Panc1 (cell line): Measurements from ENCODE around the gene NCAM1.

Experiments used
- CTCF ChIP-seq: fragments of 450-650 bp; IDR thresholded peaks from 2 replicates; pipeline ENCODE4 v1.5.1; 2017; ENCODE audit warnings: mild to moderate bottlenecking
- POLR2AphosphoS5 ChIP-seq: IDR thresholded peaks from 2 replicates; pipeline ENCODE4 v1.6.1; 2012; ENCODE audit warnings: mild to moderate bottlenecking, low read depth, low read length, moderate library complexity
- REST ChIP-seq, 2 experiments: IDR thresholded peaks; 2 replicates each; pipeline ENCODE4 v1.6.1; 2011 to 2012; ENCODE audit warnings: low read depth in 2 of 2, control low read depth in 1 of 2, low read length in 1 of 2, mild to moderate bottlenecking in 1 of 2, moderate library complexity in 1 of 2; ENCODE audit not compliant: insufficient read depth in 1 of 2
- SIN3A ChIP-seq: IDR thresholded peaks from 2 replicates; pipeline ENCODE4 v1.6.1; 2012; ENCODE audit warnings: low read depth, mild to moderate bottlenecking, low read length, moderate library complexity, borderline replicate concordance; ENCODE audit not compliant: insufficient read depth
- TCF7L2 ChIP-seq: IDR thresholded peaks from 2 replicates; pipeline ENCODE4 v1.6.1; 2011; ENCODE audit warnings: mild to moderate bottlenecking, low read depth, low read length, inconsistent platforms

GRCh38 chr11:113153847-113154246 is 192.6 kb downstream of the NCAM1 start:
- TF ChIP-seq POLR2AphosphoS5 (no peak), CTCF (no peak), TCF7L2 (no peak), SIN3A (no peak), REST (IDR thresholded peaks at IDR 0.05; ENCODE audit: insufficient read depth in 1 of 2, low read depth in 2 of 2, low read length in 1 of 2) (no peak)
